Left kidney (tissue), 8 donors: ENCODE measurements around the gene GNPDA1. TPM values are rescaled to one million over a fixed set of nuclear protein-coding genes. Genes with fewer than 3 reads are reported as not detected.
"Not testable (repeated sequence)": the region's sequence is repeated elsewhere in the genome, so short reads cannot be mapped to it uniquely, and the experiment has no call there.

Source experiments
- DNase-seq: peaks from one replicate; pipeline ENCODE4 v3.0.0-alpha.2; 2013
- long read RNA-seq, 8 donors: transcript quantifications; one replicate each; lab custom pipeline, GENCODE V29; 2026
- polyA plus RNA-seq: library from polyadenylated mRNA; unstranded; fragments of 120-200 nt; gene quantifications from one replicate; pipeline ENCODE4 v1.2.1, GENCODE V29; 2013; ENCODE audit not compliant: insufficient read length

The GNPDA1 gene
- 66.2 TPM for polyA plus RNA-seq
- long read RNA-seq, donor 1, transcript GNPDA1-210 (6 exons, 2,980 nt), result minor isoform, 15 of 35 reads
- long read RNA-seq, donor 1, transcript GNPDA1-201 (7 exons, 2,273 nt), result major isoform, 20 of 35 reads
- long read RNA-seq, donor 1, partial matches to known transcripts, result 0 of 35 reads
- long read RNA-seq, donor 1, other reads (novel, unspliced or antisense), result 0 of 35 reads
- long read RNA-seq, donor 2, transcript GNPDA1-210 (6 exons, 2,980 nt), result minor isoform, 5 of 33 reads
- long read RNA-seq, donor 2, transcript GNPDA1-201 (7 exons, 2,273 nt), result major isoform, 27 of 33 reads
- long read RNA-seq, donor 2, partial matches to known transcripts, result 0 of 33 reads
- long read RNA-seq, donor 2, other reads (novel, unspliced or antisense), result 0 of 33 reads
- long read RNA-seq, donor 3, transcript GNPDA1-201 (7 exons, 2,273 nt), result major isoform, 15 of 29 reads
- long read RNA-seq, donor 3, transcript GNPDA1-210 (6 exons, 2,980 nt), result minor isoform, 7 of 29 reads
- long read RNA-seq, donor 3, partial matches to known transcripts, result 6 of 29 reads
- long read RNA-seq, donor 3, other reads (novel, unspliced or antisense), result 0 of 29 reads
- long read RNA-seq, donor 4, partial matches to known transcripts, result 0 of 1 reads
- long read RNA-seq, donor 4, other reads (novel, unspliced or antisense), result 0 of 1 reads
- long read RNA-seq, donor 5, transcript GNPDA1-201 (7 exons, 2,273 nt), result major isoform, 31 of 48 reads
- long read RNA-seq, donor 5, transcript GNPDA1-210 (6 exons, 2,980 nt), result minor isoform, 15 of 48 reads
- long read RNA-seq, donor 5, partial matches to known transcripts, result 0 of 48 reads
- long read RNA-seq, donor 5, other reads (novel, unspliced or antisense), result 0 of 48 reads
- long read RNA-seq, donor 6, transcript GNPDA1-201 (7 exons, 2,273 nt), result major isoform, 24 of 35 reads
- long read RNA-seq, donor 6, transcript GNPDA1-210 (6 exons, 2,980 nt), result minor isoform, 9 of 35 reads
- long read RNA-seq, donor 6, partial matches to known transcripts, result 0 of 35 reads
- long read RNA-seq, donor 6, other reads (novel, unspliced or antisense), result 0 of 35 reads
- long read RNA-seq, donor 7, transcript GNPDA1-210 (6 exons, 2,980 nt), result minor isoform, 14 of 39 reads
- long read RNA-seq, donor 7, transcript GNPDA1-201 (7 exons, 2,273 nt), result major isoform, 24 of 39 reads
- long read RNA-seq, donor 7, partial matches to known transcripts, result 0 of 39 reads
- long read RNA-seq, donor 7, other reads (novel, unspliced or antisense), result 0 of 39 reads
- long read RNA-seq, donor 8, transcript GNPDA1-210 (6 exons, 2,980 nt), result major isoform, 8 of 11 reads
- long read RNA-seq, donor 8, partial matches to known transcripts, result 0 of 11 reads
- long read RNA-seq, donor 8, other reads (novel, unspliced or antisense), result 0 of 11 reads

GRCh38 chr5:142012792-142013388, at the start of gene GNPDA1:
GNPDA1 (minus strand) TSS chr5:142013027; CDS start chr5:142012035, 992 bp downstream.
- peak; percentile 60 for DNase-seq

GRCh38 chr5:142059304-142059940, 46.6 kb upstream of the GNPDA1 start:
- no peak for DNase-seq

- no peak for DNase-seq
Measured at GRCh38 chr5:142057697-142058056, 44.9 kb upstream of the GNPDA1 start.

- no peak for DNase-seq
Measured at GRCh38 chr5:142056816-142057696, 44.2 kb upstream of the GNPDA1 start.

- no peak for DNase-seq
Measured at GRCh38 chr5:142055301-142055700, 42.5 kb upstream of the GNPDA1 start.

- no peak for DNase-seq
Measured at GRCh38 chr5:142053426-142054151, 40.8 kb upstream of the GNPDA1 start.

- DNase-seq, result not testable (repeated sequence)
Measured at GRCh38 chr5:142052026-142052425, 39.2 kb upstream of the GNPDA1 start.

- DNase-seq, result no peak
Measured at GRCh38 chr5:142048272-142048671, 35.4 kb upstream of the GNPDA1 start.

GRCh38 chr5:142046191-142046590, 33.4 kb upstream of the GNPDA1 start:
- no peak for DNase-seq

- DNase-seq, result not testable (repeated sequence)
Measured at GRCh38 chr5:142040881-142041280, 28.1 kb upstream of the GNPDA1 start.

- no peak for DNase-seq
Measured at GRCh38 chr5:142040285-142040684, 27.5 kb upstream of the GNPDA1 start.

GRCh38 chr5:142038735-142039134, 25.9 kb upstream of the GNPDA1 start:
- no peak for DNase-seq

- not testable (repeated sequence) for DNase-seq
Measured at GRCh38 chr5:142037599-142037998, 24.8 kb upstream of the GNPDA1 start.

- DNase-seq, result no peak
Measured at GRCh38 chr5:142036918-142037317, 24.1 kb upstream of the GNPDA1 start.

- no peak for DNase-seq
Measured at GRCh38 chr5:142034994-142035393, 22.2 kb upstream of the GNPDA1 start.

- DNase-seq, result not testable (repeated sequence)
Measured at GRCh38 chr5:142033632-142034567, 21.1 kb upstream of the GNPDA1 start.

GRCh38 chr5:142032747-142033631, 20.2 kb upstream of the GNPDA1 start:
- no peak for DNase-seq
